ENCODE results near the gene COL18A1.

Gene COL18A1

DNA sequence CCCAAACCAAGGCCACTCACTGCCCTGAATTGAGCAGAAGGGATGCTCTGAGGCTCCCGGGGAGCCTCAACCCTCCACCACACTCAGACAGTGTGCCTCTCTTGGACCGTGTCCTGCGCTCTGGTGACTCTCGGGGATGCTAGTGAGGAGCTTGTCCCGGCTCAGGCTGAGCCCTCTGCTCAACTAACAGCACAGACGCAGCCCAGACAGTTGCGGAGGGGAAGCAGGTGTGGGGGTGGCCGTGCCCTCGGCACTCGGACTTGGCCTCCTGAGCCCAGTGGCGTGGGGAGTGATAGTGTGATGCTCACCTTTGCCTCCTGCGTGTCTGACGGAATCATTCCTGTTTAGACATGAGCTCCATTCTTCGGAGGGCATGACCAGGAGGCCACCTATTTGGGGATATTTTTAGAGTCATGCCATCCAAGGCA is 152.7 kb downstream of the COL18A1 start:
- Histone ChIP-seq H3K4me3 (ENCODE audit: low read length) (no peak overlapping the region), H4K20me1 (ENCODE audit: insufficient read depth, low read length) (no peaks in the 10 kb centered on the region), H3K79me2 (ENCODE audit: low read length) (no peaks in the 10 kb centered on the region), H3K27ac (ENCODE audit: low read length) (no peak overlapping the region), H3K9ac (ENCODE audit: low read length) (no peak overlapping the region), H3K9me3 (ENCODE audit: insufficient read depth, low read length) (no peaks in the 10 kb centered on the region), H3K4me2 (ENCODE audit: low read length) (no peak overlapping the region), H3K36me3 (replicated peaks; ENCODE audit: low read depth, low read length) (no peaks in the 10 kb centered on the region), H3K4me1 (ENCODE audit: low read length) (0 out of 2 replicates have a peak, but pooled peaks cover 4% of the 10 kb centered on the region), H3K27me3 (ENCODE audit: low read depth, low read length) (peaks cover 1% of the 10 kb centered on the region; the same call in 1 of the 2 replicates), H2AFZ (ENCODE audit: low read depth, low read length) (no peak overlapping the region)
- TF ChIP-seq EZH2phosphoT487 (IDR thresholded peaks at IDR 0.05; ENCODE audit: low read depth): no peak
- TF ChIP-seq, protein P1, sequence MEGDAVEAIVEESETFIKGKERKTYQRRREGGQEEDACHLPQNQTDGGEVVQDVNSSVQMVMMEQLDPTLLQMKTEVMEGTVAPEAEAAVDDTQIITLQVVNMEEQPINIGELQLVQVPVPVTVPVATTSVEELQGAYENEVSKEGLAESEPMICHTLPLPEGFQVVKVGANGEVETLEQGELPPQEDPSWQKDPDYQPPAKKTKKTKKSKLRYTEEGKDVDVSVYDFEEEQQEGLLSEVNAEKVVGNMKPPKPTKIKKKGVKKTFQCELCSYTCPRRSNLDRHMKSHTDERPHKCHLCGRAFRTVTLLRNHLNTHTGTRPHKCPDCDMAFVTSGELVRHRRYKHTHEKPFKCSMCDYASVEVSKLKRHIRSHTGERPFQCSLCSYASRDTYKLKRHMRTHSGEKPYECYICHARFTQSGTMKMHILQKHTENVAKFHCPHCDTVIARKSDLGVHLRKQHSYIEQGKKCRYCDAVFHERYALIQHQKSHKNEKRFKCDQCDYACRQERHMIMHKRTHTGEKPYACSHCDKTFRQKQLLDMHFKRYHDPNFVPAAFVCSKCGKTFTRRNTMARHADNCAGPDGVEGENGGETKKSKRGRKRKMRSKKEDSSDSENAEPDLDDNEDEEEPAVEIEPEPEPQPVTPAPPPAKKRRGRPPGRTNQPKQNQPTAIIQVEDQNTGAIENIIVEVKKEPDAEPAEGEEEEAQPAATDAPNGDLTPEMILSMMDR (IDR thresholded peaks at IDR 0.05; ENCODE audit: low read depth, low read length): no peak

DNA sequence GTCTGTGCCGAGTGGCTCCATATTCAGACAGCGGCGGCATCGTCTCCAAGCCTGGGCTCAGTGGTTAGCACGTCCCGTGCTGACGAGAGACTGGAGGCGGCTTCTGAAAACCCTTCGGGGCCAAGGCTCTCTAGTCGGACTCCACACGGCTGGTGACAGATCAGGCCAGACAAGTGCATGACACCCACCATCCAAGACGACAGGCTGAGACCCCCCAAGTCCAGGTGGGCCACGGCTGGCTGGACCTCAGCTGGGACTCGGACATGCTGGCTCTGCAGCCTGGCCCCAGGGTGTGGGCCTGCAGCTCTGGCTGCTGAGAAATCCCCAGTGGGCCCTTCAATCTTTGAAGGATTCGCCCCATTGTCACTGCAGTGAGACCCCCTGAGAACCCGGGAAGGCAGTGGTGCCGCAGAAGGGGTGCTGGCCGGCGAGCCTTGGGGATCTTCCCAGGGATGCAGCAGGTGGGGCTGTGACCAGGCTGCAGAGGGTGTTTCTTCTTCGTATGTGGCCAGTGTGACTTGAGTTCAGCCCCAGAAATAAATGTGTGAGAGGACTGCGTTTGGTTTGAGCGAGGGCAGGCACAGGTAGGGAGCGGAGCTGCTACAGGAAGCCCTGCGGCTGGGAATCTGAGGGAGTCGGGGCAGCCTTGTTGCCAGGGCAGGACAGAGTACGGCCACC is 153.2 kb downstream of the COL18A1 start:
- Histone ChIP-seq H2AFZ (ENCODE audit: low read depth, low read length) (no peak overlapping the region), H3K4me2 (ENCODE audit: low read length) (no peak overlapping the region), H3K27ac (ENCODE audit: low read length) (no peak overlapping the region), H4K20me1 (ENCODE audit: insufficient read depth, low read length) (no peaks in the 10 kb centered on the region), H3K4me3 (ENCODE audit: low read length) (no peak overlapping the region), H3K79me2 (ENCODE audit: low read length) (no peaks in the 10 kb centered on the region), H3K27me3 (ENCODE audit: low read depth, low read length) (peaks cover 3% of the 10 kb centered on the region; the same call in 1 of the 2 replicates), H3K9me3 (ENCODE audit: insufficient read depth, low read length) (no peaks in the 10 kb centered on the region), H3K4me1 (ENCODE audit: low read length) (0 out of 2 replicates have a peak, but pooled peaks cover 4% of the 10 kb centered on the region), H3K9ac (ENCODE audit: low read length) (no peak overlapping the region), H3K36me3 (replicated peaks; ENCODE audit: low read depth, low read length) (no peaks in the 10 kb centered on the region)
- TF ChIP-seq EZH2phosphoT487 (IDR thresholded peaks at IDR 0.05; ENCODE audit: low read depth): no peak
- TF ChIP-seq, protein P1 (IDR thresholded peaks at IDR 0.05; ENCODE audit: low read depth, low read length): no peak

DNA sequence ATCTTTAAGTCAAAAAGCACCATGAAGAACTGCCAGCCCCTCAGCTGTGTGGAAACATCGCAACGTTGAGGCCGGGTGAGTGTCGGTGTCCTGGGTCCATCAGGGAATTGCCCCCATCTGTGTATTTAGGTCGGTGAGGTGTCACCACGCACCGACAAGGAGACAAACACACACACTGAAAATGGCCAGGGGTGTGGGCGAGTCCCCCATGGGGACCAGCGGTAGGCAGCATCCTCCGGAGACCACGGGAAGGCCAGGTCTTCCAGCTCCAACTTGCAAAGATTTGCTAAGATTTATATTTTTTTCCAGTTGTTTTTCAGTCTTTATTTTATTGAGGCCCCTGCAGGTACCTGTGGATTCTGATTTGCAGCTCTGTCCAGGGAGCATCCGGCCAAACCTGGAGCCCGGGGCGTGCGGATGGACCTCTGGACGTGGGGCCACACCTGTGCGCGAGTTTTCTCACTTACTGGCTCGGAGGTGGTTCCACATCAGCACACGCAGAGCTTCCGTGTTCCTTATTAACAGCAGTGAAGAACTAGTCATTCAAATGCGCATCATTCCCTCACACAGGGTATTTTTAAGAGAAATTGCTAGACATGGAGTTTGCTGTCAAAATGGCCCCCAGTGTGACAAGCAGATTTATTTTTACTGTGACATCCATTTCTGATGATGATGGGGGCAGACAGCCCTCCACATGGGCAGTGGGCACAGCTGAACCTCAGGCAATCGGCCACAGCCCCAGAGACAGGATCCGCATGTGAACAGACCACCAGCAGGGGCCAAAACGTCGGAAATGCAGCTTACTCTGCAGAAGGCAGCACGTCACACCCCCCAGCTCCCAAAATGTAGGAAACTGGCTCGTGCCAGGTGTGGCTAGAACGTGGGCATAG is 154.5 kb downstream of the COL18A1 start:
- H3K27ac ChIP-seq (ENCODE audit: low read length): no peak overlapping the region
- no peak overlapping the region for H3K9ac ChIP-seq (ENCODE audit: low read length)
- no peaks in the 10 kb centered on the region for H3K36me3 ChIP-seq (replicated peaks; ENCODE audit: low read depth, low read length)
- no peaks in the 10 kb centered on the region for H4K20me1 ChIP-seq (ENCODE audit: insufficient read depth, low read length)
- H3K9me3 ChIP-seq (ENCODE audit: insufficient read depth, low read length): no peaks in the 10 kb centered on the region
- no peak overlapping the region for H3K4me3 ChIP-seq (ENCODE audit: low read length)
- H3K79me2 ChIP-seq (ENCODE audit: low read length): no peaks in the 10 kb centered on the region
- TF ChIP-seq, protein P1 (IDR thresholded peaks at IDR 0.05; ENCODE audit: low read depth, low read length): no peak
- TF ChIP-seq EZH2phosphoT487 (IDR thresholded peaks at IDR 0.05; ENCODE audit: low read depth): no peak
- H2AFZ ChIP-seq (ENCODE audit: low read depth, low read length): no peak overlapping the region
- peaks cover 3% of the 10 kb centered on the region; the same call in 1 of the 2 replicates for H3K27me3 ChIP-seq (ENCODE audit: low read depth, low read length)
- H3K4me2 ChIP-seq (ENCODE audit: low read length): no peak overlapping the region
- 0 out of 2 replicates have a peak, but pooled peaks cover 4% of the 10 kb centered on the region for H3K4me1 ChIP-seq (ENCODE audit: low read length)

Measured in OCI-LY3 (cell line).